ENCODE measurements around the gene DTYMK. TPM values are rescaled to one million over a fixed set of nuclear protein-coding genes. Genes with fewer than 3 reads are reported as not detected.

The DTYMK gene
- total and polyA plus RNA-seq, 2 of the 4 experiments (the other 2 are of a cell fraction), result 31.7 to 50.1 TPM

DNA sequence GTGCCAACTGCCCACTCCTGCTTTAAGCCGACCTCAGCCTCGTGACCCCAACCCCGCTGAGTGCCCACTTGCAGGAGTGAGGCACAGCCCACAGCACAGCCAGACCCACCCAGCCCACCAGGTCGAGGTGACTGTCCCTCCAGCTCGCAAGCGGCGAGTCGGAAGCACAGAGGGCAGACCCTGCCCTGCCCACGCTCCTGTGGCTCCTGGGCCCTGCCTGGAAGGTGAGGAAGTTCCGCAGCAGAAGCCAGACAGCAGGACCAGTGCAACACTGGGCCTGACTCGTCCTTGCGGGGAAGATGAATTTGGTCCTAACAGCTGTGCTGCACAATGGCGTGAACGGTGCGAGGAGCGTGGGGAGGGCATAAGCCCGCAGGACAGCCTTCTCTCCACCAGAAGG, 9.9 kb downstream of the DTYMK start:
- Histone ChIP-seq H3K4me2 (ENCODE audit: low read depth, low read length) (no peak overlapping the region), H3K4me3 (ENCODE audit: insufficient read depth, low read depth, low read length) (no peak overlapping the region), H2BK5ac (ENCODE audit: low read depth, low read length, poor library complexity, severe bottlenecking) (no peak overlapping the region), H3K56ac (ENCODE audit: extremely low read depth, insufficient read depth, low read length) (no peak overlapping the region), H3K9me3 (ENCODE audit: control insufficient read depth, insufficient read depth, low read length) (no peaks in the 10 kb centered on the region), H3K27ac (ENCODE audit: insufficient read depth, low read length) (no peak overlapping the region), H3K27me3 (ENCODE audit: control insufficient read depth, insufficient read depth, low read length) (no peaks in the 10 kb centered on the region), H2BK120ac (ENCODE audit: low read depth, low read length) (no peak overlapping the region), H3K4me1 (ENCODE audit: control insufficient read depth, insufficient read depth, low read length) (peaks cover 9% of the 10 kb centered on the region), H4K20me1 (ENCODE audit: insufficient read depth, low read length) (peaks cover 15% of the 10 kb centered on the region; the same call in 1 of the 2 replicates), H4K91ac (ENCODE audit: insufficient read depth, low read depth, low read length) (no peak overlapping the region), H3K9me1 (ENCODE audit: insufficient read depth, low read length) (no peaks in the 10 kb centered on the region), H3K79me1 (ENCODE audit: low read depth in 1 of 2, low read length in 2 of 2) (peaks cover 3 to 27% of the 10 kb centered on the region in 2 experiments), H3K18ac (ENCODE audit: low read depth, low read length) (no peak overlapping the region), H4K8ac (ENCODE audit: low read depth in 2 of 2, low read length in 2 of 2) (no peak overlapping the region), H2AFZ (replicated peaks; ENCODE audit: low read length, poor library complexity) (no peak overlapping the region), H2AK9ac (replicated peaks; ENCODE audit: low read depth, low read length, poor library complexity) (peak overlapping the region; percentile 51), H2BK20ac (ENCODE audit: low read depth, low read length) (no peak overlapping the region), H3K14ac (replicated peaks; ENCODE audit: low read depth, low read length) (no peak overlapping the region), H4K5ac (ENCODE audit: low read depth, low read length) (no peak overlapping the region), H3K23ac (ENCODE audit: low read depth, low read length) (no peak overlapping the region), H3K4ac (ENCODE audit: low read depth, low read length) (no peak overlapping the region; the same call in 1 of the 2 replicates), H2AK5ac (ENCODE audit: low read depth, low read length) (no peak overlapping the region), H2BK15ac (ENCODE audit: low read depth, low read length) (no peak overlapping the region), H3K36me3 (ENCODE audit: control insufficient read depth, insufficient read depth, low read length) (peaks cover 53% of the 10 kb centered on the region), H3K9ac (ENCODE audit: low read depth, low read length) (no peak overlapping the region)
- dilution Hi-C loops (cut with HindIII; ENCODE audit: low sequenced_read_pairs, unreplicated experiment) (no loop called here), in situ Hi-C loops (cut with MboI; ENCODE audit: low sequenced_read_pairs) (no loop called here), intact Hi-C loops (cut with micrococcal nuclease) (no loop called here)
- ChIA-PET POLR2A (ENCODE audit: unreplicated experiment) (no interaction called here), CTCF (no interaction called here)
- ATAC-seq (ENCODE audit: low read depth), result no peak
- no peak for DNase-seq
- no peak for TF ChIP-seq RCOR1 (IDR thresholded peaks at IDR 0.05; ENCODE audit: insufficient replicate concordance, low read length)
- TF ChIP-seq RAD21 (IDR thresholded peaks at IDR 0.05; ENCODE audit: low read length), result no peak
- 94% methylated on average over 11 of the region's 17 CpGs; no CpG with 5 or more reads in 1 of the 2 experiments for WGBS, 2 experiments (ENCODE audit: extremely low coverage in 2 of 2, insufficient read length in 1 of 2)
- BruUV-seq (replicated peaks), result no TSS peak
